ENCODE results near the gene NDUFAF2. TPM values are rescaled to one million over a fixed set of nuclear protein-coding genes. Genes with fewer than 3 reads are reported as not detected.

NDUFAF2 gene
- total and polyA plus RNA-seq, 2 of the 13 experiments (the other 11 are each of a cell fraction or from before 2014, with no cell fraction given) = 34.0 to 78.4 TPM

GRCh38 chr5:61085885-61086284 lies 140.9 kb downstream of the NDUFAF2 start:
- Histone ChIP-seq H4K20me1 (ENCODE audit: insufficient read depth, low read length) (no peaks in the 10 kb centered on the region), H3K9me3 (ENCODE audit: low read length) (no peaks in the 10 kb centered on the region), H3K27ac (ENCODE audit: extremely low read length, insufficient read depth, low read length) (no peak overlapping the region), H3K9ac (ENCODE audit: insufficient read depth, low read depth, low read length) (no peak overlapping the region), H3K36me3 (replicated peaks in 1 of 2; ENCODE audit: control insufficient read depth in 1 of 2, insufficient read depth in 2 of 2, low read length in 2 of 2) (no peaks in the 10 kb centered on the region; a peak in 1 of 5 replicates), H3K27me3 (ENCODE audit: control insufficient read depth in 1 of 2, insufficient read depth in 2 of 2, low read length in 2 of 2) (no peaks in the 10 kb centered on the region), H2AFZ (ENCODE audit: low read length) (no peak overlapping the region), H3K4me2 (ENCODE audit: low read depth, low read length) (no peak overlapping the region), H3K79me2 (ENCODE audit: insufficient read depth, low read length) (no peaks in the 10 kb centered on the region), H3K4me3 (replicated peaks in 1 of 3; ENCODE audit: insufficient read depth in 1 of 3, low read depth in 2 of 3, low read length in 3 of 3) (no peak overlapping the region), H3K4me1 (ENCODE audit: insufficient read depth, low read length) (no peaks in the 10 kb centered on the region)
- DNase-seq (ENCODE audit: low spot score) (no peak), ATAC-seq (no peak), FAIRE-seq (no peak)
- 97% methylated on average over 1 of the region's 1 CpG for WGBS (ENCODE audit: low lambda C conversion rate)
- BruUV-seq (replicated peaks) = no TSS peak
- TF ChIP-seq ZNF484 (CRISPR knock-in tag; IDR thresholded peaks at IDR 0.05; ENCODE audit: borderline replicate concordance, low read depth) (no peak), ATAD3A (CRISPR knock-in tag; IDR thresholded peaks at IDR 0.05) (no peak), CBX1 (IDR thresholded peaks at IDR 0.05; ENCODE audit: low read depth) (no peak)
- in situ Hi-C loops (cut with HindIII; ENCODE audit: extremely low pct_ligation_motif_present, low pct_unique_long_range_greater_than_20kb) = no loop called here
- CTCF ChIA-PET (ENCODE audit: low intra/inter-chr PET ratio, low total read pairs) = no interaction called here
- intact Hi-C loops (cut with micrococcal nuclease; ENCODE audit: unreplicated experiment) = no loop called here
- POLR2A ChIA-PET = no interaction called here

GRCh38 chr5:61087921-61088320 lies 142.9 kb downstream of the NDUFAF2 start:
- no peaks in the 10 kb centered on the region for H3K27me3 ChIP-seq (ENCODE audit: control insufficient read depth in 1 of 2, insufficient read depth in 2 of 2, low read length in 2 of 2)
- H3K4me1 ChIP-seq (ENCODE audit: insufficient read depth, low read length) = no peaks in the 10 kb centered on the region
- no peaks in the 10 kb centered on the region for H4K20me1 ChIP-seq (ENCODE audit: insufficient read depth, low read length)
- WGBS (ENCODE audit: low lambda C conversion rate) = 78% methylated on average over 2 of the region's 2 CpGs
- no peak overlapping the region for H3K4me3 ChIP-seq (replicated peaks in 1 of 3; ENCODE audit: insufficient read depth in 1 of 3, low read depth in 2 of 3, low read length in 3 of 3)
- no TSS peak for BruUV-seq (replicated peaks)
- DNase-seq (ENCODE audit: low spot score) (no peak), FAIRE-seq (no peak), ATAC-seq (no peak)
- POLR2A ChIA-PET = no interaction called here
- no peak overlapping the region for H3K4me2 ChIP-seq (ENCODE audit: low read depth, low read length)
- no peak overlapping the region for H2AFZ ChIP-seq (ENCODE audit: low read length)
- H3K36me3 ChIP-seq (replicated peaks in 1 of 2; ENCODE audit: control insufficient read depth in 1 of 2, insufficient read depth in 2 of 2, low read length in 2 of 2) = no peaks in the 10 kb centered on the region; a peak in 1 of 5 replicates
- CTCF ChIA-PET (ENCODE audit: low intra/inter-chr PET ratio, low total read pairs) = no interaction called here
- intact Hi-C loops (cut with micrococcal nuclease; ENCODE audit: unreplicated experiment) (no loop called here), in situ Hi-C loops (cut with HindIII; ENCODE audit: extremely low pct_ligation_motif_present, low pct_unique_long_range_greater_than_20kb) (no loop called here)
- H3K79me2 ChIP-seq (ENCODE audit: insufficient read depth, low read length) = no peaks in the 10 kb centered on the region
- H3K9ac ChIP-seq (ENCODE audit: insufficient read depth, low read depth, low read length) = no peak overlapping the region
- H3K27ac ChIP-seq (ENCODE audit: extremely low read length, insufficient read depth, low read length) = no peak overlapping the region
- no peaks in the 10 kb centered on the region; the same call in 1 of the 2 replicates for H3K9me3 ChIP-seq (ENCODE audit: low read length)
- TF ChIP-seq CREBL2 (CRISPR knock-in tag; IDR thresholded peaks at IDR 0.05; ENCODE audit: borderline replicate concordance) (no peak), GMEB1 (CRISPR knock-in tag; IDR thresholded peaks at IDR 0.05; ENCODE audit: borderline replicate concordance) (no peak), ZNF446 (CRISPR knock-in tag; IDR thresholded peaks at IDR 0.05) (no peak), ZNF547 (CRISPR knock-in tag; IDR thresholded peaks at IDR 0.05) (no peak), ATF4 (CRISPR knock-in tag; IDR thresholded peaks at IDR 0.05) (no peak), RFXAP (CRISPR knock-in tag; IDR thresholded peaks at IDR 0.05; ENCODE audit: borderline replicate concordance) (no peak), ZMYM4 (CRISPR knock-in tag; IDR thresholded peaks at IDR 0.05) (no peak), TCF12 (IDR thresholded peaks at IDR 0.05) (no peak), TCF12 (CRISPR knock-in tag; IDR thresholded peaks at IDR 0.05) (no peak), ZSCAN21 (CRISPR knock-in tag; IDR thresholded peaks at IDR 0.05; ENCODE audit: borderline replicate concordance) (no peak), UBTF (CRISPR knock-in tag; IDR thresholded peaks at IDR 0.05) (no peak), TEAD2 (CRISPR knock-in tag; IDR thresholded peaks at IDR 0.05) (no peak)
